Measurements from ENCODE around the gene NDE1. TPM values are rescaled to one million over a fixed set of nuclear protein-coding genes. Genes with fewer than 3 reads are reported as not detected.

Gene NDE1
- total RNA-seq, 1 experiment from 2014 or later, result 162 TPM

DNA sequence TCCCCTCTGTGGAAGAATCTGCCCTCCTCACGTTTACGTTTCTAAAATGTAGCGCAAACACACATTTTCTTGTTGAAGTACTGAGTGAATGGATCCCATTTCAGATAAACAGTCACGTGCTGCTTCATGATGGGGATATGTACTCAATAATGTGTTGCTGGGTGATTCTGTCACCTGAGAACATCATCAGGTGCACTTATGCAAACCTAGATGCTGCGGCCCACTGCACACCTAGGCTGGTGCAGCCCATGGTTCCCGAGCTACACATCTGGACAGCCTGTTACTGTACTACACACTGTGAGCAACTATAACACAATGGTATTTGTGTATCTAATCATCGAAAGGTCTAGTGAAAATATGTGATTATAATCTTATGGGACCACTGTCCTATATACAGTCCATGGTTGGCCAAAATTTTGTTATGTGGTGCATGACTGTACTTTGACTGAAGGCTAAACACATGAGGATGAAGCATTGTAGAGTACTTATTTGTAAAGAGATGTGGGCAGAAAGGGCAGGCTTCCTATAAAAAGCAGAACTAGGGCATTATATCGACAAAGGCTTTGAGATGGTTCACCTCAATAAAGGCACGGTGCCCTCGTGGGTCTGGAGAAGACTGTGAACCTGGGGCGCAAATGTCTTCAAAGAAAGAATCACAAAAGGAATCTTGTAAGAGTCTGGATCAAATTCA is 33.4 kb upstream of the NDE1 start:
- ChIA-PET CTCF (interaction anchor here (0.6 kb wide), 1 partner anchor 172 kb away, joined by 3 read pairs; no protein-coding TSS in a partner anchor), POLR2A (no interaction called here)
- H3K9me3 Mint-ChIP-seq (ENCODE audit: unreplicated experiment), result no peaks in the 10 kb centered on the region
- peaks cover 6% of the 10 kb centered on the region for H3K4me1 Mint-ChIP-seq (ENCODE audit: insufficient read depth, unreplicated experiment)
- H3K27ac Mint-ChIP-seq (ENCODE audit: low read depth, unreplicated experiment), result no peak overlapping the region
- no peaks in the 10 kb centered on the region for H3K27me3 Mint-ChIP-seq (ENCODE audit: insufficient read depth, unreplicated experiment)
- H3K4me3 Mint-ChIP-seq (ENCODE audit: unreplicated experiment), result no peak overlapping the region
- no peak for TF ChIP-seq CTCF (IDR thresholded peaks at IDR 0.05; ENCODE audit: unreplicated experiment)
- BruUV-seq (replicated peaks), result no TSS peak
- DNase-seq (ENCODE audit: unreplicated experiment), result no peak
- H3K36me3 Mint-ChIP-seq (ENCODE audit: insufficient read depth, unreplicated experiment), result peaks cover 97% of the 10 kb centered on the region
- intact Hi-C loops (cut with micrococcal nuclease), result no loop called here

DNA sequence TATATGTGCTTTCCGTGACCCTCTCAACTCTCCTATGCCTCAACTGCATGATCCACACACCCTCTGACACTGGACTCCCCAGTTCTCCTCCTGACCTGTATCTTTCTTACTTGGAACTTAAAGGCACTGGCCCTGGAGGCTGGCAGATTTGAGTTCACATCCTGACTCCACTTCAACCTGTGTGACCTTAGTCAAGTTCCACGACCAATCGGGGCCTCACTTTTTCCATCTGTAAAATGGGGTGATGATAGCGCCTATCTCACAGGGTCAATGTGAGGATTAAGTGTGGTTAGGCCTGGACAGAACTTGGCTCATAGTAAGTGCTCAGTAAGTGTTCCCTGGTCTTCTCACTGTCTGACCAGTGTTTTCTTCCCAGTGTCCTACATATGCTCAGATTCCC is 32.1 kb upstream of the NDE1 start:
- CTCF ChIA-PET, result no interaction called here
- no peak overlapping the region for H3K27ac Mint-ChIP-seq (ENCODE audit: low read depth, unreplicated experiment)
- POLR2A ChIA-PET, result no interaction called here
- no peaks in the 10 kb centered on the region for H3K27me3 Mint-ChIP-seq (ENCODE audit: insufficient read depth, unreplicated experiment)
- DNase-seq (ENCODE audit: unreplicated experiment), result no peak
- no TSS peak for BruUV-seq (replicated peaks)
- peaks cover 6% of the 10 kb centered on the region for H3K4me1 Mint-ChIP-seq (ENCODE audit: insufficient read depth, unreplicated experiment)
- no peak overlapping the region for H3K4me3 Mint-ChIP-seq (ENCODE audit: unreplicated experiment)
- no peaks in the 10 kb centered on the region for H3K9me3 Mint-ChIP-seq (ENCODE audit: unreplicated experiment)
- peaks cover 97% of the 10 kb centered on the region for H3K36me3 Mint-ChIP-seq (ENCODE audit: insufficient read depth, unreplicated experiment)
- intact Hi-C loops (cut with micrococcal nuclease), result no loop called here
- no peak for TF ChIP-seq CTCF (IDR thresholded peaks at IDR 0.05; ENCODE audit: unreplicated experiment)

DNA sequence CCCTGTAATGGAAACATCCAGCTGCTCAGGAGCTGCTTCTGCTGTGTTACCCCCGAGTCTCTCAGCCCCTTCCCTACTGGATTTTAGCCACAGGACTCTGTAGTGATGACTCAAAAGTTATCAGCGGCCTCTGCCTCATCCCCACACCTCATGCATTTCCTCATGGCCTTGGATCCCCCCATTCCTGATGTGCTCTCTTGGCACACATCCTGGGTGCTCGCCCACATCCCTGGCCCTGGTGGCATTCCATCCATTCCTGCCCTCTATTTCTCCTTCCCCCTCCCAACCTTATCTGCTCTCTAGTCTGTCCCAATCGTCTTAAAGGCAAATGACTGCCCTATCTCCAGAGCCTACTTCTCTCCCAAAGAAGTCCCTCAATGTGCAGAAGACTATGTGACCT is 31.7 kb upstream of the NDE1 start:
- DNase-seq (ENCODE audit: unreplicated experiment), result no peak
- Mint-ChIP-seq H3K4me1 (ENCODE audit: insufficient read depth, unreplicated experiment) (peaks cover 6% of the 10 kb centered on the region), H3K36me3 (ENCODE audit: insufficient read depth, unreplicated experiment) (peaks cover 97% of the 10 kb centered on the region), H3K4me3 (ENCODE audit: unreplicated experiment) (no peak overlapping the region), H3K9me3 (ENCODE audit: unreplicated experiment) (no peaks in the 10 kb centered on the region), H3K27ac (ENCODE audit: low read depth, unreplicated experiment) (peak overlapping the region; percentile 50), H3K27me3 (ENCODE audit: insufficient read depth, unreplicated experiment) (no peaks in the 10 kb centered on the region)
- ChIA-PET POLR2A (no interaction called here), CTCF (no interaction called here)
- no TSS peak for BruUV-seq (replicated peaks)
- intact Hi-C loops (cut with micrococcal nuclease), result no loop called here
- TF ChIP-seq CTCF (IDR thresholded peaks at IDR 0.05; ENCODE audit: unreplicated experiment), result no peak

DNA sequence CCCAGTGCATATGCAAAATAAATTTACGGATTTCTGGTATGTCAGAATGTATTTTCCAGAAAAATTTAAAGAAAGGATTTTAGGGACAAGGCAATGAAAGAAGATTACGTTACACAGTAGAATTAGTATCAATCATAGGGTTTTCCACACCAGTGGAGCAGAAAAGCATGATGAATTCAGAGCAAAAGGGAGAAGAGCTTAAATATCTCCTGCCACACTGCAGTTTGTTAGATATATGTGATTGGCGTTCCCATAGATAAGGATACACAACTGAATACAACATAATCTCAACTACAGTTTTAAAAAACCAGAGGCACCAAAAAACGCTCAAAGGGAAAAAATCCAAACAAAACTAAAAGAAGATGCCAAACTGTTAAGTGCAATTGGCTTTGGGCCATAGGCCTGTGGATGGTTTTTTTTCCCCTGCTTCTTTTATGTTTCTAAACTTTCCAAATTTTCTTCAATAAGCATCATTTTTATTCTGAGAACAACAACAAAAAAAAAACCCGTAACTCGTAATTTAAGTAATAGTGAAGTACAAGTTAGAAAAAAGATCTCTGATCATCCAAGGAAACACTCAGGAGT is 29.3 kb upstream of the NDE1 start:
- H3K27ac Mint-ChIP-seq (ENCODE audit: low read depth, unreplicated experiment), result no peak overlapping the region
- no TSS peak for BruUV-seq (replicated peaks)
- CTCF ChIA-PET, result interaction anchor here (0.7 kb wide), 1 partner anchor 12 kb away, joined by 3 read pairs; no protein-coding TSS in a partner anchor
- H3K4me1 Mint-ChIP-seq (ENCODE audit: insufficient read depth, unreplicated experiment), result no peaks in the 10 kb centered on the region
- DNase-seq (ENCODE audit: unreplicated experiment), result no peak
- TF ChIP-seq CTCF (IDR thresholded peaks at IDR 0.05; ENCODE audit: unreplicated experiment), result no peak
- H3K27me3 Mint-ChIP-seq (ENCODE audit: insufficient read depth, unreplicated experiment), result no peaks in the 10 kb centered on the region
- H3K9me3 Mint-ChIP-seq (ENCODE audit: unreplicated experiment), result no peaks in the 10 kb centered on the region
- intact Hi-C loops (cut with micrococcal nuclease), result no loop called here
- peaks cover 96% of the 10 kb centered on the region for H3K36me3 Mint-ChIP-seq (ENCODE audit: insufficient read depth, unreplicated experiment)
- no peak overlapping the region for H3K4me3 Mint-ChIP-seq (ENCODE audit: unreplicated experiment)
- POLR2A ChIA-PET, result interaction anchor here (1.0 kb wide), 1 partner anchor 8 kb away, joined by 6 read pairs; no protein-coding TSS in a partner anchor

Data from MCF 10A (cell line).